NCI-H446 (cell line): ENCODE measurements around the gene ADAMTS13.
"Not testable (repeated sequence)": the region's sequence is repeated elsewhere in the genome, so short reads cannot be mapped to it uniquely, and the experiment has no call there.

Source experiments
- DNase-seq, 2 experiments: peaks; one replicate each; lab custom pipeline; 2025; lab: John Stamatoyannopoulos, UW

Gene ADAMTS13

GRCh38 chr9:133392308-133392707 lies 29.9 kb upstream of the ADAMTS13 start:
- DNase-seq = not testable (repeated sequence)

DNA sequence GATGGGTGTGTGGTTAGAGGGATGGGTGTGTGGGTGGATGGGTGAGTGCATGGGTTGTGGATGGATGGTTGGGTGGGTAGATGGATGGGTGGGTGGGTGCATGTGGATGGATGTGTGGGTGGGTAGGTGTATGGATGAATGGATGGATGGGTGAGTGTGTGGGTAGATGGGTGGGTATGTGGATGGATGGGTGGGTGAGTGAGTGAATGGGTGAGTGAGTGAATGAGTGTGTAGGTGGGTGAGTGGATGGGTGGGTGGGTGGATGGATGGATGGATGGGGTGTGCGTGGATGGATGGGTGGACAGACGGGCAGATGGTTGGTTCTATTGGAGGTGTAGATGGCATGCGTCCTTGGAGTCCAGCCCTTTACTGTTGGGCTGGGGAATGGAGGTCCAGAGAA lies 28.8 kb upstream of the ADAMTS13 start:
- DNase-seq = no peak

DNA sequence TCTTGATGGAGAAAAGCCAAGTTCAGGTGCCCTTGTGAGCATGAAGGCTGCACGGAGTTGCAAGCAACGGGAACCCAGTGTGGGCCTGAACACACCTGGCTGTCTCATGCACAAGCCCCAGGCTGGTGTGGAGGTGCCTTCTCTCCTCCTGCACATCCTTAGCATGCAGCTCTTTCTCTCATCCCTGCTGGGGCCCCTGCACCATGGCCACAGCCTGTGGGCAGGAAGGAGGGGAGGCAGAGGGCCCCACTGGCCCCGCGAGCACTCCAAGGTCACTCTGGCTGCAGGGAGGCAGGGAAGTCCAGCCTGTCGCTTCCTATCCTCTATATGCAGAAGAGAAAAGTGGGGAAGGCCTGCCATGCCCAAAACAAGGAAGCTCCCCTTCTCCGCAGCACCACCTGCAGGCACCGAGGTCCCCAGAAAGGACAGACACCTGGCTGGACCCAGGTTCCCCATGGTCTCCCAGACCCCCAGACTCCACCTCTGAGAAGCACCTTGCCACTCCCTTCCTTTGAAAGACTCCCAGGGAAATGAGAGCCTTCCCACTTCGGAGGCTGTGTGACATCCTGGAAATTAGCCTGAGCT lies 27.4 kb upstream of the ADAMTS13 start:
- no peak for DNase-seq

GRCh38 chr9:133396952-133397351 lies 25.2 kb upstream of the ADAMTS13 start:
- no peak for DNase-seq

- no peak for DNase-seq
These were observed 24.8 kb upstream of the ADAMTS13 start for GRCh38 chr9:133397370-133397769.

GRCh38 chr9:133397895-133398294 lies 24.3 kb upstream of the ADAMTS13 start:
- no peak for DNase-seq

- no peak for DNase-seq
These were observed 21.9 kb upstream of the ADAMTS13 start for GRCh38 chr9:133400292-133400691.

DNA sequence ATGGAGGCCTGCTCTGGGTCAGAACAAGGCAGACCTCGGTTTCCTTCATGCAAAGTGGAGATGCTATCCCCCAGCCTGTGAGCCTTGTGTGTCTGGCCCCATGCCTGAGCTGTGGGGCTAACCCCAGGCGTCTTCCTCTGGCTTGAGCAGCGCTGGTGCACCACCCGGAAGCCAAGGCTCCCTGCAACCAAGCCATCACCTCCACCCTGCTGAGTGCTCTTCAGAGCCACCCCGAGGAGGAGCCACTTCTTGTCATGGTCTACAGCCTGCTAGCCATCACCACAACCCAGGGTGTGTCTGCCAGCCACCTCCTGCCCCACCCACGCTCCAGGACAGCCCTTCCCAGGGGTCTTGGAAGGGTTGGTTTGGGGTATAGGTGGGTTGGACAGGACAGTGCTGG lies 20.6 kb upstream of the ADAMTS13 start:
- no peak for DNase-seq

- DNase-seq = no peak
These were observed 19.5 kb upstream of the ADAMTS13 start for GRCh38 chr9:133402689-133403088.

- no peak for DNase-seq
These were observed 18.3 kb upstream of the ADAMTS13 start for GRCh38 chr9:133403766-133404453.

DNA sequence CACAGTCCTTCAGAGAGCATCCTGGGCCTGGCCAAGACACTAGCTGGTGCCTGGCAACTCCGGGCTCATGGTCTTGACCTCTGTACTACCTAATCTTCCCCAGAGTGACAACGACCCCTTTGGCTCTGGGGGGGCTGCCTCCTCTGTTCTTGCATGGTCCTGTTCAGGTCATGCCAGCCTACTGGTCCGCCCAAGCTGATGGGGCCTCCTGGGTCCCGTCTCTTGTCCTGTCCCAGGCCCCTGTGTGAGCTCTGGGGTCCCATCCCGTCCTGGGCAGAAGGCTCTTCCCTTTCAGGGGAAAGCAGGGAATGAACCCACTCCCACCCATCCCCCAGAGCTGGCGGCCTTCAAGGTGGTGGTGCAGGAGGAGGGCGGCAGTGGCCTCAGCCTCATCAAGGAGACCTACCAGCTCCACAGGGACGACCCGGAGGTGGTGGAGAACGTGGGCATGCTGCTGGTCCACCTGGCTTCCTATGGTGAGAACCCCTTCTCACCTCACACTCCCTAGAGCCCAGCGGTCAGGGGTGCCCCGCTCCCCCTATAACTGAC lies 17.6 kb upstream of the ADAMTS13 start:
- no peak for DNase-seq

DNA sequence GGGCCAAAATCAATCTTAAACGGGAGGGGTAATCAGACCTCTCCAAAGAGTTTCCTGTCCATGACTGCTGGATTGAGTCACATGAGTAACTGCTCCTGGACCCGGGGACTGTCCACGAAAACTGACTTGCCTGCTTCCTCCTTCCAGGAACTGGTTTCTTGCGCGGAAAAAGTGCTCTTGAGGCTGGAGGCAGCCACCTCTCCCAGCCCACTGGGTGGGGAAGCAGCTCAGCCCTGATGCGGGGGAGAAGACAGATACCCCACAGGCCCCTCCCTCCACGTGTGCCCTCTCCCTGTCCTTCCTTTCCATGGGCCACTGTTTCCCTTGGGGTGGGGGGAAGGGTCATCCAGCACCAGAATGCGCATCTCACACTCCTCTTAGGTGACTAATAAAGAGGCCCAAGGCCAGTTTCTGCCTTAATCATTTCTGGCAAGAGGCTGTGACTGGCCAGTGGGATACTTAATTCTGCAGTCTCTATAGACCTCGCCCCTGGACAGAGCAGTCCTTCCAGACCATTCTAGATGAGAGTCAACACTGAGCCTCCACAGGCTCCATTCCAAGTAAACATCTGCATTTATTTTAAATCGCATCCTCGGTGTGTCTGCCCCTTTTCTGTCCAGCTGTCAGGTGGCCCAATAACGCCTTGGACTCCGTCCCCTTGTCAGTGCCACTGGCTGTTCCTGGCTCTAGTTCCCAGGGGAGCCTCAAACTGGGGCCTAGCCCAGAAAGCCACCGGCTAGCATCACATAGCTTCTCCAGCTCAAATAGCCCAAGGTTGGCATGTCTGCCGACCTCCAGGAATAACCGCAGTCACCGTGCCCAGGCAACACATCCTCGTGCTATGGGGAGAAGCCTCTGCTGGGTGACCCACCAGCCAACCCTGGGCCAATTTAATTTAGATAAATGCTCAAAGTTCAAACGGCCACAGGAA lies 16.4 kb upstream of the ADAMTS13 start:
- DNase-seq = no peak

DNA sequence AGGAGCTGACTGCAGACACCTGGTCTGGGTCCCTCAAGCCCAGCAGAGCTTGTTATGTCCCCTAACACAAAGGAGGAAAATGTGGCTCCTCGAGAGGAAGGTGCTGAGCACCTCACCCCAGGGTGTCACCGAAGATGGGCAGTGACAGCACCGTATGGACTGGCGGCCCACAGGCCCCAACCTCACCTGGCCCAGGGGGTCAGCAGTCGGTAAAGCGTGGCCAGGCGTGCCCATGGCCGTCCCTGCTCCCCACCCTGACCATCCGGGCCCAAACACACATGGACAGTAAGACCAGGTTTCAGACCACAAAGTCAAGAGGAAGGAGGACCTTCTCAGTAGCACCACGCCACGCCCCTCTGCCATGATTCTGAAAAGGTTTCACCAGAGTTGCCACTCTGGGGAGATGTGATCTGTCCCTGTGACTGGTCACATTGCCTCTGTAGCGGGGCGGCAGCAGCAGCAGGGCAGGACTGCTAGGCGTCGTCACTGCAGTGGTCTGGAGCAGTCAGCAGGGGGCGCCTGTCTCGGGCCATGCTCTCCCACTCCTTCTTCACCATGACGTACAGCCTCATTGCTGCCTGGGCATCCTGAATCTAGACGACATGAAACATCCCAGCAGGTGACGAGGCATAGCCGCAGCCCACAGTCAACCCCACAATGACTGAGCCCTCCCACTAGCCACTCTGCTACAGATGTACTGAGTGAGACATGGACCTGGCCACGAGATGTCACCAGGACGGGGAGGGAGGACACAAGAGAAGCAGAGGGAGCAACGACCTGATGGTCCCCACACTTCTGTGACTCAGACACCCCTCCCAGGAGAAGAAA lies 15.5 kb upstream of the ADAMTS13 start:
- peak in 1 of 2 experiments; percentile 16 for DNase-seq

DNA sequence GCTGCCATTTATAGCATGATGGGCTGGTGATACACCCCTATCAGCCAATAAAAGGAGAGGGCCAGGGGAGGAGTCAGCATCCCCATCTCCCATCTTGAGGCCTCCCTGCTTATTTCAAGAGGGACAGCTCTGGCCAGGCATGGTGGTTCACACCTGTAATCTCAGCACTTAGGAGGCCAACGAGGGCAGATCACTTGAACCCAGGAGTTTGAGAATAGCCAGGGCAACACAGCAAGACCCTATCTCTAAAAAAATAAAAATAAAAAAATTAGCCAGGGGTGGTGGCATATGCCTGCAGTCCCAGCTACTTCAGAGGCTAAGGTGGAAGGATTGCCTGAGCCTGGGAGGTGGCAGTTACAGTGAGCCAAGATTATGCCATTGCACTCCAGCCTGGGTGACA lies 14.1 kb upstream of the ADAMTS13 start:
- no peak for DNase-seq

DNA sequence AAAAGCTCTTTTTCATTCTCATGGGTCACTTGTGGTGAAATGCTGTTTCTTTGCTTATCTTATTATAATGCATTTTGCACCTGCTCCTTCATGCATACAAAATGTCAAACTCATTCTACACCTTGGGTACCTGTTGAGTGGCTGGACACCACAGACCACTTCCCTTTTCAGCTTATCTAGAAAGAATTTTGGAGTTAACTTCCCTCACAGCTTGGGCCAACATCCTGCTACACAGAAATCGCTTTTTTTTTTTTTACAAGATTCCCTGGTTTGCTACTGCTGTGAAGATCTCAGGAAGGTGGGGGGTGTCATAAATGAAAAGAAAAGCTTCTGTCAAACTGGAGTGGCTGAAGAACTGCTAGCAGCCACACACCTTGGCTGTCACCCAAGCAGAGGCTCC lies 7.0 kb upstream of the ADAMTS13 start:
- DNase-seq = no peak

DNA sequence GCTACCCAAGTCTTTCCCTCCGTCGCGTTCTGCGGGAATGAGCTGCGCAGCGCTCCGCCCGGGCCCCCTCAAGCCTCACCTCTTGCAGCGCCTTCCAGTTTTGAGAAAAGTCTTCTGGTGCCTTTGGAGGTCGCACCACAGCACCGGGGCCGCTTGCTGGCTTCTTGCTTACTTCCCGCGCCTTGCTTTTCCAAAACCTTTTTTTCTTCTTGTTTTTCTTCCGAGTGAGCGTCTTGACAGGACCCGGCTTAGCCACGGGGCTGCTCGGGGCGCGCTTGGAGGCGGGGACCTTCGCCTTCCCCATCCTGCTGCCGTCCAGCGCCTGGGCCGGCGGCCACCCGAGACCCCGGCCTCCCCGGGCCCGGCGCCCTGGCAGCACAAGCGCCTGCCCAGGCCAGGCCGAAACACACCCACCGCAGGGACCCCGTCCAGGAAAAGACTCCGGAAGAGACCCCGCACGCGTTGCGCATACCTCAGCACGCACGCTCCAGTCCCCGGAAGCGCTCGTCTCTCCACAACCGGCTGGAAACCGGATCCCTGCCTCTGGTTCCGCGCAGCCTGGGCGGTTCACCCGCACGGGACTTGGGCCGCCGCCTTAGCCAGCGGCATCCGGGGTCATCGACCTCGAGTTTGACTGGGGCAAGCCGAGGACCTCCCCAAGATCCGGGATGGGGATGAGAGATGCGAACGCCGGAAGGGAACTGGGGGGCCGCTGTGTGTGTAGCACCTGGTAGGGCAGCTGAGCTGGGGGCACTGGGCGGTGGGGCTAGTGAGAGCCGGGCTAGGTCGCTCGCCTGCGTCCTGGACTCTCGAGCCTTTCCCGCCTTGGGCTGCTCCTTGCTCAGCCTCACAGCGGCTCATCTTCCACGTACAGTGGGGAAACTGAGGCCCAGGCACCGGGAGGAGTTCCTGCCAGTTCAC lies 4.4 kb upstream of the ADAMTS13 start, which contains the start of gene REXO4:
Gene REXO4 (minus strand): TSS at position 470 of the 921 bp plus-strand sequence. CDS start 166 bp downstream, at position 304.
- peak; percentile 70 to 78 for DNase-seq

DNA sequence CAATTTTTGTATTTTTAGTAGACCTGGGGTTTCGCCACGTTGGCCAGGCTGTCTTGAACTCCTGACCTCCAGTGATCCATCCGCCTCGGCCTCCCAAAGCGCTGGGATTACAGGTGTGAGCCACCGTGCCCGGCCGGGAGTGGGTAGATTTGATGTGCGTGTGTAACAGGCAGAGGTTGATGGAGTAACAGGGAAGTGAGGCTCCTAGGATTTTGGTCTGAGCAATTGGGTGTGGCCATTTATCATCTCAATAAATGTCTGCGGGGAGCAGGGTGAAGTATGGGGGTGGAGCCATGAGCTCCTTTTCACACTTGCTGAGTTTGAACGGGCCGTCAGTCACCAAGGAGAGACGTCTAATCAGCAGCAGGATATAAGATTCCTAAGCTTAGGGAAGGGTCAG lies 3.2 kb upstream of the ADAMTS13 start:
- no peak for DNase-seq

DNA sequence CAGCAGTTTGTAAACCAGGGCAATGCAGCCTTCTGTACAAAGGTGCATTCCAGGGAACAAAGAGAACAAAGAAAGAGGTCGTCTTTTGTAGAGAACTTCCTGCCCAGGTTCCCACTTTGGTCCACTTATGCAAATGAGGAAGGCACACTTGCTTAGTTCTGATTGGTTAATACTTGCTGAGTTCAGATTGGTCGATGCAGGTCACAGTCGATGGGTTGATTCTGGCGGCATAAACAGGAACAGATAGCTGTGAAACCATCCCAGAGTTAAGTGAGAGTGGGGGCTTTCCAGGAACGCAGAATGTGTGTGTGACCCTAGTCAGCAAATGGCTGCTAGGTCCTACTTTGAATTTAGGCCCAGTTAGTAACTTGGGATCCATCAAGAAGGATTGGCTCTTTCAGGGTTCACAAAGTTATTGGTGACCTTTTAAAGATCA lies 1.8 kb upstream of the ADAMTS13 start:
- no peak for DNase-seq

- DNase-seq = no peak
These were observed 1.0 kb downstream of the ADAMTS13 start for GRCh38 chr9:133423216-133423615.

DNA sequence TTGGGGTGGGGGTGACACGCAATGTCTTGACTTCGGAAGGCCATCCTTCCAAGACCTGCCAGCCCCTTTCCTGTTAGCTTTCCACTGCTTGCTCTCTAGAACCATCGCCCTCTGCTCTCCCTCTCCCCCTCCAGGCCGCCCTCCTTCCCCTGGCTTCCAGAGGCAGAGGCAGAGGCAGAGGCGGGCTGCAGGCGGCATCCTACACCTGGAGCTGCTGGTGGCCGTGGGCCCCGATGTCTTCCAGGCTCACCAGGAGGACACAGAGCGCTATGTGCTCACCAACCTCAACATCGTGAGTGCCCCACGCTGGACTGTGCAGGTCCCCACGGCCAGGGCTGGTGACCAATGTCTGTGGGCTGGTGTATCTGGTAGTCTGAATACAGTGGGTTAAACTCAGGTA lies 2.0 kb downstream of the ADAMTS13 start:
- no peak for DNase-seq
